GM19397 (cell line): Measurements from ENCODE around the gene CDKN2B.

Source experiments
- ATAC-seq: cut with Tn5 transposase; IDR thresholded peaks from one replicate; pipeline ENCODE4 v1.9.1; 2021; ENCODE audit warnings: mild to moderate bottlenecking, moderate library complexity; ENCODE audit not compliant: unreplicated experiment

CDKN2B gene

GRCh38 chr9:21995006-21995665, 14.0 kb downstream of the CDKN2B start:
- ATAC-seq = peak; percentile 78

- peak; percentile 44 for ATAC-seq
These were observed 14.5 kb downstream of the CDKN2B start, which contains the start of gene CDKN2B-AS1 for GRCh38 chr9:21994556-21995005. CDKN2B-AS1 (plus strand) TSS chr9:21994791.

- peak; percentile 45 for ATAC-seq
These were observed 15.1 kb downstream of the CDKN2B start, which contains the start of gene CDKN2A for GRCh38 chr9:21993893-21994555. CDKN2A (minus strand) TSS chr9:21994392.

- ATAC-seq = no peak
These were observed 16.1 kb downstream of the CDKN2B start for GRCh38 chr9:21993007-21993406.

- no peak for ATAC-seq
These were observed 17.8 kb downstream of the CDKN2B start for GRCh38 chr9:21991072-21991959.

GRCh38 chr9:21989440-21990189, 19.5 kb downstream of the CDKN2B start:
- no peak for ATAC-seq

GRCh38 chr9:21988056-21988990, 20.8 kb downstream of the CDKN2B start:
- no peak for ATAC-seq

GRCh38 chr9:21985964-21986667, 23.0 kb downstream of the CDKN2B start:
- peak; percentile 45 for ATAC-seq

GRCh38 chr9:21984101-21984500, 25.0 kb downstream of the CDKN2B start:
- no peak for ATAC-seq

- no peak for ATAC-seq
These were observed 25.6 kb downstream of the CDKN2B start for GRCh38 chr9:21983561-21983935.

- no peak for ATAC-seq
These were observed 26.1 kb downstream of the CDKN2B start for GRCh38 chr9:21982861-21983560.

- no peak for ATAC-seq
These were observed 26.7 kb downstream of the CDKN2B start for GRCh38 chr9:21982391-21982790.

GRCh38 chr9:21976334-21976875, 32.7 kb downstream of the CDKN2B start:
- no peak for ATAC-seq

GRCh38 chr9:21974722-21975409, 34.2 kb downstream of the CDKN2B start:
- ATAC-seq = peak; percentile 58

- ATAC-seq = no peak
These were observed 34.8 kb downstream of the CDKN2B start for GRCh38 chr9:21974343-21974721.

- ATAC-seq = no peak
These were observed 36.7 kb downstream of the CDKN2B start for GRCh38 chr9:21972361-21972760.

GRCh38 chr9:21970800-21971640, 38.1 kb downstream of the CDKN2B start:
- no peak for ATAC-seq
